Keratinocyte (primary cell): ENCODE measurements around the gene PAX9. TPM values are rescaled to one million over a fixed set of nuclear protein-coding genes. Genes with fewer than 3 reads are reported as not detected.

Source experiments
- DNase-seq: peaks from one replicate; pipeline ENCODE4 v3.0.0-alpha.2; 2011; ENCODE audit warnings: low read depth, missing footprints, low spot score
- FAIRE-seq: peaks from 2 replicates; lab custom pipeline; 2011; peaks lifted over from hg19 to GRCh38; lab: Jason Lieb, UNC
- H2AFZ ChIP-seq: 2 replicates; pipeline ENCODE4 v1.6.0; 2012; ENCODE audit warnings: low read length, control low read depth, inconsistent platforms; ENCODE audit not compliant: control insufficient read depth
- H3K27ac ChIP-seq: 2 replicates; pipeline ENCODE4 v1.5.1; 2011; ENCODE audit warnings: low read length; ENCODE audit not compliant: control insufficient read depth, insufficient read depth
- H3K27me3 ChIP-seq: 3 replicates; pipeline ENCODE4 v1.6.0; 2011; ENCODE audit warnings: low read length; ENCODE audit not compliant: control insufficient read depth, insufficient read depth; ENCODE audit errors: extremely low read depth
- H3K36me3 ChIP-seq, 2 experiments: 2 replicates in 1 of 2; 3 replicates in 1 of 2; pipeline ENCODE4 v1.5.1; 2011; ENCODE audit warnings: low read length in 2 of 2, mild to moderate bottlenecking in 1 of 2; ENCODE audit not compliant: control insufficient read depth in 2 of 2, insufficient read depth in 2 of 2; ENCODE audit errors: extremely low read depth in 1 of 2
- H3K4me1 ChIP-seq: 3 replicates; pipeline ENCODE4 v1.5.1; 2011; ENCODE audit warnings: low read length; ENCODE audit not compliant: control insufficient read depth, insufficient read depth; ENCODE audit errors: extremely low read depth
- H3K4me2 ChIP-seq: 3 replicates; pipeline ENCODE4 v1.6.0; 2011; ENCODE audit warnings: low read depth, low read length; ENCODE audit not compliant: control insufficient read depth, insufficient read depth; ENCODE audit errors: extremely low read depth
- H3K4me3 ChIP-seq, 3 experiments: fragments of 200-600 bp in 1 of 3; sonication (generic) in 1 of 3; 2 replicates in 2 of 3; 3 replicates in 1 of 3; pipeline ENCODE4 v1.5.1; 2011 to 2016; ENCODE audit warnings: low read length in 3 of 3, mild to moderate bottlenecking in 3 of 3, control low read depth in 2 of 3, inconsistent platforms in 1 of 3, low read depth in 1 of 3, mixed read lengths in 1 of 3, mixed run types in 1 of 3, moderate library complexity in 1 of 3; ENCODE audit not compliant: control insufficient read depth in 2 of 3, insufficient read depth in 2 of 3; ENCODE audit errors: extremely low read depth in 1 of 3
- H3K79me2 ChIP-seq: 2 replicates; pipeline ENCODE4 v1.6.0; 2012; ENCODE audit warnings: low read length; ENCODE audit not compliant: control insufficient read depth, insufficient read depth
- H3K9ac ChIP-seq: 3 replicates; pipeline ENCODE4 v1.6.0; 2011; ENCODE audit warnings: low read length; ENCODE audit not compliant: control insufficient read depth, insufficient read depth; ENCODE audit errors: extremely low read depth
- H3K9me1 ChIP-seq: 3 replicates; pipeline ENCODE4 v1.6.0; 2011; ENCODE audit warnings: low read length; ENCODE audit not compliant: control insufficient read depth, insufficient read depth; ENCODE audit errors: extremely low read depth
- H3K9me3 ChIP-seq: 2 replicates; pipeline ENCODE4 v1.5.1; 2012; ENCODE audit warnings: low read depth, low read length; ENCODE audit not compliant: control insufficient read depth
- H4K20me1 ChIP-seq: 3 replicates; pipeline ENCODE4 v1.6.0; 2011; ENCODE audit warnings: low read length; ENCODE audit not compliant: control insufficient read depth, insufficient read depth; ENCODE audit errors: extremely low read depth
- EZH2 ChIP-seq: IDR thresholded peaks from one replicate; pipeline ENCODE4 v1.6.1; 2012; ENCODE audit warnings: inconsistent platforms, mild to moderate bottlenecking, low read length, moderate library complexity
- dilution Hi-C: fragments of 300-500 bp; cut with MboI; formaldehyde crosslinking; loops from one replicate; pipeline ENCODE4 v1.7.0; 2020; ENCODE audit warnings: low sequenced_read_pairs; ENCODE audit not compliant: extremely low pct_ligation_motif_present
- polyA plus RNA-seq, 5 experiments: library from polyadenylated mRNA; depleted of rRNA in 3 of 5; stranded (reverse) in 3 of 5; stranded (forward) in 1 of 5; unstranded in 1 of 5; fragments of >200 nt; gene quantifications; 1 replicate in 1 of 5; 2 replicates in 3 of 5; 3 replicates in 1 of 5; pipeline versions ENCODE4 v1.2.1 to v1.2.3, GENCODE V29; 2011 to 2012; ENCODE audit warnings: missing spikeins in 2 of 5, low read depth in 1 of 5, low replicate concordance in 1 of 5
- TF ChIP-seq, protein P1 (sequence below), 3 experiments: IDR thresholded peaks in 1 of 3; conservative IDR thresholded peaks in 1 of 3; optimal IDR thresholded peaks in 1 of 3; 2 replicates in 2 of 3; 3 replicates in 1 of 3; pipeline versions ENCODE3 to v1.5.1; 2011; ENCODE audit warnings: low read length in 3 of 3, mild to moderate bottlenecking in 3 of 3, moderate library complexity in 2 of 3, control low read depth in 1 of 3, inconsistent platforms in 1 of 3; ENCODE audit not compliant: insufficient read depth in 2 of 3; ENCODE audit errors: extremely low read depth in 1 of 3

PAX9 gene
- polyA plus RNA-seq, 1 donor (not counting 4 experiments of a cell fraction or from before 2014, with no cell fraction given), result 1.1 TPM

DNA sequence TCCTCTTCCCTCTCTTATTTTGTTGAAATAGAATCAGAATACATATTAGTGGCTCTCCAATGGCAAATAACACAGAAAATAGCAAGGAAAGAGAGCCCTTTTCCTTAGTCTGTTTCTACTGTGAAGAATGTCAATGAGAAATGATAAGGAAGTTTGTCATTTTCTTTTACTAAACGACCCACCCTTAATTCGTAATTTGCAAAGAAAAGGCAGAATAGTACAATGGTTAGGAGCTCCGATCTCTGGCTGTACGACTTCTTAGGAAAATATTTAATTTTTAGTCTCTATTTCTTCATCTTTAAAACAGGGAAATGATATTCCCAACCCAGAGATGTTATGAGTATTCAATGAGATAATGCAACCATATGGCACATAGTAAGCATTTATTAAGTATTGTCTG, 6.0 kb downstream of the PAX9 start:
- peaks cover 8% of the 10 kb centered on the region for H3K4me1 ChIP-seq
- H3K9me3 ChIP-seq, result no peaks in the 10 kb centered on the region
- DNase-seq, result no peak
- H4K20me1 ChIP-seq, result no peaks in the 10 kb centered on the region
- H3K9ac ChIP-seq, result no peak overlapping the region
- H3K27ac ChIP-seq, result no peak overlapping the region
- no peak for FAIRE-seq
- TF ChIP-seq, protein P1, sequence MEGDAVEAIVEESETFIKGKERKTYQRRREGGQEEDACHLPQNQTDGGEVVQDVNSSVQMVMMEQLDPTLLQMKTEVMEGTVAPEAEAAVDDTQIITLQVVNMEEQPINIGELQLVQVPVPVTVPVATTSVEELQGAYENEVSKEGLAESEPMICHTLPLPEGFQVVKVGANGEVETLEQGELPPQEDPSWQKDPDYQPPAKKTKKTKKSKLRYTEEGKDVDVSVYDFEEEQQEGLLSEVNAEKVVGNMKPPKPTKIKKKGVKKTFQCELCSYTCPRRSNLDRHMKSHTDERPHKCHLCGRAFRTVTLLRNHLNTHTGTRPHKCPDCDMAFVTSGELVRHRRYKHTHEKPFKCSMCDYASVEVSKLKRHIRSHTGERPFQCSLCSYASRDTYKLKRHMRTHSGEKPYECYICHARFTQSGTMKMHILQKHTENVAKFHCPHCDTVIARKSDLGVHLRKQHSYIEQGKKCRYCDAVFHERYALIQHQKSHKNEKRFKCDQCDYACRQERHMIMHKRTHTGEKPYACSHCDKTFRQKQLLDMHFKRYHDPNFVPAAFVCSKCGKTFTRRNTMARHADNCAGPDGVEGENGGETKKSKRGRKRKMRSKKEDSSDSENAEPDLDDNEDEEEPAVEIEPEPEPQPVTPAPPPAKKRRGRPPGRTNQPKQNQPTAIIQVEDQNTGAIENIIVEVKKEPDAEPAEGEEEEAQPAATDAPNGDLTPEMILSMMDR (optimal IDR thresholded peaks at IDR 0.05 in 1 of 3, IDR thresholded peaks at IDR 0.05 in 1 of 3, conservative IDR thresholded peaks at IDR 0.05 in 1 of 3; ENCODE audit: extremely low read depth in 1 of 3, insufficient read depth in 2 of 3, low read length in 3 of 3), result no peak
- no peak for TF ChIP-seq EZH2
- dilution Hi-C loops, result no loop called here
- no peak overlapping the region for H2AFZ ChIP-seq
- no peaks in the 10 kb centered on the region for H3K9me1 ChIP-seq
- no peaks in the 10 kb centered on the region for H3K79me2 ChIP-seq
- H3K4me2 ChIP-seq, result no peak overlapping the region
- H3K27me3 ChIP-seq, result peaks cover 31% of the 10 kb centered on the region
- peaks cover 0 to 2% of the 10 kb centered on the region in 2 experiments for H3K36me3 ChIP-seq
- no peak overlapping the region for H3K4me3 ChIP-seq

DNA sequence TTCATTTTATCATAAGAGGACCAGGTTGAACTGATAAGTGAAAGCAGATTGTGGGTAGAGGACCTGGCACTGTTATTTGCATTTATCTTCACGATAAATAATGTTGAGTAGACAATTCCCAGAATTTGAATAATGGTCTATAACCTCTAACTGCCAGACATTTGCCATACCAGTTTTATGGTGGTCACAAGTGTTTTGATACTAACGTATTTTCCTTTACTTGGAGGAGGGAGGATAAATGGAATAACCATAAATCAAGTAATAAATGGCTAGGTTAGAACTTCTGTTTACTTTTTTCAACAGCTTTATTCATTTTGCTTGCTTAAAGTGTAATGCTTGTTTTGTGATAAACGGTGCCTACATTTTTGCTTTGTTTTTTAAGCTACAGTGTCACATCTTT, 9.5 kb downstream of the PAX9 start:
- no peak for TF ChIP-seq EZH2
- TF ChIP-seq, protein P1 (optimal IDR thresholded peaks at IDR 0.05 in 1 of 3, IDR thresholded peaks at IDR 0.05 in 1 of 3, conservative IDR thresholded peaks at IDR 0.05 in 1 of 3; ENCODE audit: extremely low read depth in 1 of 3, insufficient read depth in 2 of 3, low read length in 3 of 3), result no peak
- no peaks in the 10 kb centered on the region for H3K79me2 ChIP-seq
- peaks cover 10% of the 10 kb centered on the region for H3K27me3 ChIP-seq
- no peaks in the 10 kb centered on the region for H3K9me1 ChIP-seq
- no peaks in the 10 kb centered on the region for H4K20me1 ChIP-seq
- H3K36me3 ChIP-seq, result no peaks in the 10 kb centered on the region
- no peak overlapping the region for H2AFZ ChIP-seq
- H3K4me3 ChIP-seq, result no peak overlapping the region
- no peaks in the 10 kb centered on the region for H3K9me3 ChIP-seq
- FAIRE-seq (no peak), DNase-seq (no peak)
- H3K27ac ChIP-seq, result no peak overlapping the region
- dilution Hi-C loops, result no loop called here
- no peak overlapping the region for H3K4me2 ChIP-seq
- no peaks in the 10 kb centered on the region for H3K4me1 ChIP-seq
- no peak overlapping the region for H3K9ac ChIP-seq
